ENCODE data around the gene HESX1.

Gene HESX1

GRCh38 chr3:57158325-57158724 lies 41.5 kb downstream of the HESX1 start:
- Histone ChIP-seq H3K36me3 (ENCODE audit: control insufficient read depth in 2 of 2, insufficient read depth in 2 of 2, low read length in 2 of 2) (no peaks in the 10 kb centered on the region), H3K27ac (ENCODE audit: low read length) (no peak overlapping the region), H3K4me1 (ENCODE audit: control insufficient read depth, insufficient read depth, low read length) (peaks cover 32% of the 10 kb centered on the region), H3K4me3 (ENCODE audit: low read length in 2 of 2) (no peak overlapping the region), H3K9me3 (ENCODE audit: control insufficient read depth in 2 of 2, low read length in 2 of 2) (no peaks in the 10 kb centered on the region), H3K27me3 (ENCODE audit: control insufficient read depth in 1 of 2, insufficient read depth in 2 of 2, low read length in 2 of 2) (no peaks in the 10 kb centered on the region), H3K9ac (ENCODE audit: low read length in 2 of 2) (no peak overlapping the region)

GRCh38 chr3:57157545-57157944 lies 42.2 kb downstream of the HESX1 start:
- Histone ChIP-seq H3K4me3 (ENCODE audit: low read length in 2 of 2) (peak overlapping the region in 1 of 2 donors; percentile 8), H3K36me3 (ENCODE audit: control insufficient read depth in 2 of 2, insufficient read depth in 2 of 2, low read length in 2 of 2) (no peaks in the 10 kb centered on the region), H3K9me3 (ENCODE audit: control insufficient read depth in 2 of 2, low read length in 2 of 2) (no peaks in the 10 kb centered on the region), H3K27me3 (ENCODE audit: control insufficient read depth in 1 of 2, insufficient read depth in 2 of 2, low read length in 2 of 2) (no peaks in the 10 kb centered on the region), H3K4me1 (ENCODE audit: control insufficient read depth, insufficient read depth, low read length) (peaks cover 25% of the 10 kb centered on the region), H3K27ac (ENCODE audit: low read length) (no peak overlapping the region), H3K9ac (ENCODE audit: low read length in 2 of 2) (no peak overlapping the region)

GRCh38 chr3:57155310-57155643 lies 44.5 kb downstream of the HESX1 start:
- no peaks in the 10 kb centered on the region for H3K36me3 ChIP-seq (ENCODE audit: control insufficient read depth in 2 of 2, insufficient read depth in 2 of 2, low read length in 2 of 2)
- peaks cover 20% of the 10 kb centered on the region for H3K4me1 ChIP-seq (ENCODE audit: control insufficient read depth, insufficient read depth, low read length)
- no peak overlapping the region for H3K4me3 ChIP-seq (ENCODE audit: low read length in 2 of 2)
- H3K27me3 ChIP-seq (ENCODE audit: control insufficient read depth in 1 of 2, insufficient read depth in 2 of 2, low read length in 2 of 2): no peaks in the 10 kb centered on the region
- H3K9me3 ChIP-seq (ENCODE audit: control insufficient read depth in 2 of 2, low read length in 2 of 2): no peaks in the 10 kb centered on the region
- H3K27ac ChIP-seq (ENCODE audit: low read length): no peak overlapping the region
- no peak overlapping the region for H3K9ac ChIP-seq (ENCODE audit: low read length in 2 of 2)

GRCh38 chr3:57154470-57155309 lies 45.1 kb downstream of the HESX1 start:
- Histone ChIP-seq H3K27me3 (ENCODE audit: control insufficient read depth in 1 of 2, insufficient read depth in 2 of 2, low read length in 2 of 2) (no peaks in the 10 kb centered on the region), H3K4me3 (ENCODE audit: low read length in 2 of 2) (no peak overlapping the region), H3K9me3 (ENCODE audit: control insufficient read depth in 2 of 2, low read length in 2 of 2) (no peaks in the 10 kb centered on the region), H3K4me1 (ENCODE audit: control insufficient read depth, insufficient read depth, low read length) (peaks cover 18% of the 10 kb centered on the region), H3K27ac (ENCODE audit: low read length) (no peak overlapping the region), H3K36me3 (ENCODE audit: control insufficient read depth in 2 of 2, insufficient read depth in 2 of 2, low read length in 2 of 2) (no peaks in the 10 kb centered on the region), H3K9ac (ENCODE audit: low read length in 2 of 2) (no peak overlapping the region)

GRCh38 chr3:57152151-57153143 lies 47.3 kb downstream of the HESX1 start:
- peaks cover 16% of the 10 kb centered on the region for H3K4me1 ChIP-seq (ENCODE audit: control insufficient read depth, insufficient read depth, low read length)
- peak overlapping the region; percentile 55 for H3K27ac ChIP-seq (ENCODE audit: low read length)
- no peaks in the 10 kb centered on the region for H3K36me3 ChIP-seq (ENCODE audit: control insufficient read depth in 2 of 2, insufficient read depth in 2 of 2, low read length in 2 of 2)
- peak overlapping the region in 1 of 2 donors; percentile 7 for H3K9ac ChIP-seq (ENCODE audit: low read length in 2 of 2)
- no peaks in the 10 kb centered on the region for H3K9me3 ChIP-seq (ENCODE audit: control insufficient read depth in 2 of 2, low read length in 2 of 2)
- peak overlapping the region in 1 of 2 donors; percentile 52 for H3K4me3 ChIP-seq (ENCODE audit: low read length in 2 of 2)
- no peaks in the 10 kb centered on the region for H3K27me3 ChIP-seq (ENCODE audit: control insufficient read depth in 1 of 2, insufficient read depth in 2 of 2, low read length in 2 of 2)

- Histone ChIP-seq H3K4me1 (ENCODE audit: control insufficient read depth, insufficient read depth, low read length) (peaks cover 12% of the 10 kb centered on the region), H3K27ac (ENCODE audit: low read length) (peak overlapping the region; percentile 55), H3K36me3 (ENCODE audit: control insufficient read depth in 2 of 2, insufficient read depth in 2 of 2, low read length in 2 of 2) (no peaks in the 10 kb centered on the region), H3K27me3 (ENCODE audit: control insufficient read depth in 1 of 2, insufficient read depth in 2 of 2, low read length in 2 of 2) (no peaks in the 10 kb centered on the region), H3K9ac (ENCODE audit: low read length in 2 of 2) (no peak overlapping the region), H3K9me3 (ENCODE audit: control insufficient read depth in 2 of 2, low read length in 2 of 2) (no peaks in the 10 kb centered on the region), H3K4me3 (ENCODE audit: low read length in 2 of 2) (peak overlapping the region in 1 of 2 donors; percentile 52)
These were observed 48.0 kb downstream of the HESX1 start for GRCh38 chr3:57151749-57152148.

- Histone ChIP-seq H3K27me3 (ENCODE audit: control insufficient read depth in 1 of 2, insufficient read depth in 2 of 2, low read length in 2 of 2) (no peaks in the 10 kb centered on the region), H3K9ac (ENCODE audit: low read length in 2 of 2) (no peak overlapping the region), H3K4me3 (ENCODE audit: low read length in 2 of 2) (no peak overlapping the region), H3K36me3 (ENCODE audit: control insufficient read depth in 2 of 2, insufficient read depth in 2 of 2, low read length in 2 of 2) (no peaks in the 10 kb centered on the region), H3K9me3 (ENCODE audit: control insufficient read depth in 2 of 2, low read length in 2 of 2) (no peaks in the 10 kb centered on the region), H3K27ac (ENCODE audit: low read length) (no peak overlapping the region), H3K4me1 (ENCODE audit: control insufficient read depth, insufficient read depth, low read length) (peaks cover 12% of the 10 kb centered on the region)
These were observed 48.7 kb downstream of the HESX1 start for GRCh38 chr3:57151021-57151449.

- H3K36me3 ChIP-seq (ENCODE audit: control insufficient read depth in 2 of 2, insufficient read depth in 2 of 2, low read length in 2 of 2): no peaks in the 10 kb centered on the region
- peaks cover 11% of the 10 kb centered on the region for H3K4me1 ChIP-seq (ENCODE audit: control insufficient read depth, insufficient read depth, low read length)
- H3K9ac ChIP-seq (ENCODE audit: low read length in 2 of 2): no peak overlapping the region
- no peaks in the 10 kb centered on the region for H3K27me3 ChIP-seq (ENCODE audit: control insufficient read depth in 1 of 2, insufficient read depth in 2 of 2, low read length in 2 of 2)
- no peak overlapping the region for H3K4me3 ChIP-seq (ENCODE audit: low read length in 2 of 2)
- no peak overlapping the region for H3K27ac ChIP-seq (ENCODE audit: low read length)
- H3K9me3 ChIP-seq (ENCODE audit: control insufficient read depth in 2 of 2, low read length in 2 of 2): no peaks in the 10 kb centered on the region
These were observed 49.6 kb downstream of the HESX1 start for GRCh38 chr3:57150113-57150581.
